ENCODE results near the gene MRPL33. TPM values are rescaled to one million over a fixed set of nuclear protein-coding genes. Genes with fewer than 3 reads are reported as not detected.

MRPL33 gene
- total RNA-seq, 1 experiment from 2014 or later = 66.8 TPM

DNA sequence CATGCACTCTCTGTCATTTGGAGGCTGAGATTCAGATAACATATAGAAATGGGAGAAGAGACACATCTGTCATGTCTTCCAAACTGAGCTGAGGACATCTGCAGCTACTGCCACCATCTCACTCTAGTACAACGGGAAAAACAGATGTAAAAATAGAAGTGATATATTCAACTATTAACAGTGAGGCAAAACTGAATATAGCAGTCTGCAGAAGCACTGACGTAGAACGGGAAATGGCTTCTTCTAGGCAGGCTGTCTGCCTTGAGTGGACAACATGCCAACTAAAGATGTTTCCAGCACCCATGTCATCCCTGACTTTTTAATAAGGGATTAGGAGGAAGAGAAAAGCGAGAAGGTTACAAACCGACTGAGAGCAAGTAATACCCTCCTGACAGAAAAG, 51.6 kb downstream of the MRPL33 start:
- Histone ChIP-seq H3K27ac (ENCODE audit: insufficient read length, low read depth, low read length) (no peak overlapping the region), H2BK5ac (ENCODE audit: insufficient read length, low read length) (no peak overlapping the region), H4K20me1 (ENCODE audit: control insufficient read depth, insufficient read depth, insufficient read length) (no peaks in the 10 kb centered on the region), H3K18ac (ENCODE audit: insufficient read length, low read depth, low read length) (no peak overlapping the region), H3K4ac (ENCODE audit: low read depth, low read length) (no peak overlapping the region), H3K56ac (ENCODE audit: insufficient read length, low read depth, low read length) (no peak overlapping the region), H2AK5ac (ENCODE audit: insufficient read length, low read length) (no peak overlapping the region), H3K27me3 (ENCODE audit: insufficient read depth, low read length) (no peaks in the 10 kb centered on the region), H2BK15ac (ENCODE audit: low read depth, low read length) (no peak overlapping the region), H2AFZ (ENCODE audit: low read length) (no peak overlapping the region), H3K4me2 (ENCODE audit: insufficient read depth, insufficient read length, low read length) (no peak overlapping the region), H3K14ac (ENCODE audit: insufficient read depth, low read length) (no peak overlapping the region), H3K23ac (ENCODE audit: insufficient read length, low read depth, low read length) (no peak overlapping the region), H3K9ac (ENCODE audit: extremely low read depth, insufficient read length, low read length) (no peak overlapping the region), H4K8ac (replicated peaks; ENCODE audit: insufficient read length, low read depth, low read length) (no peak overlapping the region), H2BK20ac (ENCODE audit: low read depth, low read length, poor library complexity, severe bottlenecking) (no peak overlapping the region), H4K91ac (ENCODE audit: insufficient read length, low read depth, low read length) (no peak overlapping the region), H3T11ph (ENCODE audit: low read length) (no peak overlapping the region), H2BK120ac (ENCODE audit: low read depth, low read length, poor library complexity, severe bottlenecking) (no peak overlapping the region), H4K5ac (ENCODE audit: insufficient read length, low read depth, low read length) (no peak overlapping the region), H3K9me3 (ENCODE audit: control insufficient read depth, low read depth, low read length) (no peaks in the 10 kb centered on the region), H3K79me1 (ENCODE audit: insufficient read depth, low read depth, low read length, poor library complexity, severe bottlenecking) (no peaks in the 10 kb centered on the region), H3K23me2 (ENCODE audit: insufficient read length, low read depth, low read length, poor library complexity, severe bottlenecking) (no peaks in the 10 kb centered on the region), H2BK12ac (ENCODE audit: insufficient read length, low read depth, low read length) (no peak overlapping the region), H3K4me1 (ENCODE audit: insufficient read depth, low read length) (no peaks in the 10 kb centered on the region), H3K79me2 (ENCODE audit: insufficient read depth, low read length) (no peaks in the 10 kb centered on the region)
- Mint-ChIP-seq H3K27me3 (ENCODE audit: low read depth) (no peaks in the 10 kb centered on the region; the same call in 1 of the 2 replicates), H3K4me1 (no peaks in the 10 kb centered on the region; a peak in 1 of 4 replicates), H3K36me3 (ENCODE audit: insufficient read depth in 1 of 3, low read depth in 3 of 3) (peaks cover 0 to 11% (median 3%) of the 10 kb centered on the region in 3 experiments; a peak in 3 of 7 replicates), H3K4me3 (no peak overlapping the region), H3K9me3 (peaks cover 10 to 16% of the 10 kb centered on the region in 2 experiments), H3K27ac (no peak overlapping the region)
- no peak for DNase-seq
- TF ChIP-seq, protein P1, sequence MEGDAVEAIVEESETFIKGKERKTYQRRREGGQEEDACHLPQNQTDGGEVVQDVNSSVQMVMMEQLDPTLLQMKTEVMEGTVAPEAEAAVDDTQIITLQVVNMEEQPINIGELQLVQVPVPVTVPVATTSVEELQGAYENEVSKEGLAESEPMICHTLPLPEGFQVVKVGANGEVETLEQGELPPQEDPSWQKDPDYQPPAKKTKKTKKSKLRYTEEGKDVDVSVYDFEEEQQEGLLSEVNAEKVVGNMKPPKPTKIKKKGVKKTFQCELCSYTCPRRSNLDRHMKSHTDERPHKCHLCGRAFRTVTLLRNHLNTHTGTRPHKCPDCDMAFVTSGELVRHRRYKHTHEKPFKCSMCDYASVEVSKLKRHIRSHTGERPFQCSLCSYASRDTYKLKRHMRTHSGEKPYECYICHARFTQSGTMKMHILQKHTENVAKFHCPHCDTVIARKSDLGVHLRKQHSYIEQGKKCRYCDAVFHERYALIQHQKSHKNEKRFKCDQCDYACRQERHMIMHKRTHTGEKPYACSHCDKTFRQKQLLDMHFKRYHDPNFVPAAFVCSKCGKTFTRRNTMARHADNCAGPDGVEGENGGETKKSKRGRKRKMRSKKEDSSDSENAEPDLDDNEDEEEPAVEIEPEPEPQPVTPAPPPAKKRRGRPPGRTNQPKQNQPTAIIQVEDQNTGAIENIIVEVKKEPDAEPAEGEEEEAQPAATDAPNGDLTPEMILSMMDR (conservative IDR thresholded peaks at IDR 0.05) = no peak
- no CpG with 5 or more reads among the region's 5 CpGs for WGBS (ENCODE audit: extremely low coverage, insufficient read length, low lambda C conversion rate)

Measured in H9 (cell line).